Bone marrow (tissue), 2 donors: Measurements from ENCODE around the gene PLA2R1.

Source experiments
- DNase-seq, 2 donors: peaks; one replicate each; lab custom pipeline; 2025; lab: John Stamatoyannopoulos, UW

PLA2R1 gene

DNA sequence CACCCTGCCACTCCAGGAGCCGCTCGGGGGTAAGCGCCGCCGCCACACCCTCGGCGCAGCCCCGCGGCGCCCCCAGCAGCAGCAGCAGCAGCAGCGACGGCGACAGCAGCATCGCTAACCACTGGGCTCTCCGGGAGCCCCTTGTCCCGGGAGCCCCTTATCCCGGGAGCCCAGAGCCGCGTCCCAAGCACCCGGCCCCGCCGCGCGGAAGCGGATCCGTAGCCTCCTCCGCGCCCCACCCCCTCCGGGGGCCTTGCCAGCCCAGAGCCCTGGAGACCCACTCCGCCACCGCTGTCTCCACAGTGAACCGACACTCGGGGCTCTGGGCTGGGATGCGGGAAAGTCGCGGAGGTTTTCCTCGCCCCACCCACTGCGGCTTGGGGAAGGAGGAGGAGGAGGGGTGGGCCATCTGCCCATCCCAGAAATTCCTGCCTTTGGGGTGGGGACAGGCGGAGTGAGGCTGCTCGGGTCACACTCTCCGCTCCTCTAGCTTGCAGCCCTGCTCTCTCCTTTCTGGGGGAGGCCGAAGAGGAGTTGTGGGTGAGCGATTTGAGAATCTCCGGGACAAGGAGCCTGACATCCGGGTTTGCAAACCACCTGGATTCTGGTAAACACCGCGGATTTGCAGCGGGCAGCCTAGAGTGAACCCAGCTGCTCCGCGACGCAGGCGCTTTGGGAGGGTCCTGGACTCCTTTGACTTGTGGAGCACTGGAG lies at the start of gene PLA2R1:
Gene PLA2R1 (minus strand): TSS at position 324 of the 714 bp plus-strand sequence. CDS start 212 bp downstream, at position 112.
- DNase-seq: no peak

- DNase-seq: no peak
Measured at GRCh38 chr2:160110674-160111239, 48.3 kb upstream of the PLA2R1 start.

DNA sequence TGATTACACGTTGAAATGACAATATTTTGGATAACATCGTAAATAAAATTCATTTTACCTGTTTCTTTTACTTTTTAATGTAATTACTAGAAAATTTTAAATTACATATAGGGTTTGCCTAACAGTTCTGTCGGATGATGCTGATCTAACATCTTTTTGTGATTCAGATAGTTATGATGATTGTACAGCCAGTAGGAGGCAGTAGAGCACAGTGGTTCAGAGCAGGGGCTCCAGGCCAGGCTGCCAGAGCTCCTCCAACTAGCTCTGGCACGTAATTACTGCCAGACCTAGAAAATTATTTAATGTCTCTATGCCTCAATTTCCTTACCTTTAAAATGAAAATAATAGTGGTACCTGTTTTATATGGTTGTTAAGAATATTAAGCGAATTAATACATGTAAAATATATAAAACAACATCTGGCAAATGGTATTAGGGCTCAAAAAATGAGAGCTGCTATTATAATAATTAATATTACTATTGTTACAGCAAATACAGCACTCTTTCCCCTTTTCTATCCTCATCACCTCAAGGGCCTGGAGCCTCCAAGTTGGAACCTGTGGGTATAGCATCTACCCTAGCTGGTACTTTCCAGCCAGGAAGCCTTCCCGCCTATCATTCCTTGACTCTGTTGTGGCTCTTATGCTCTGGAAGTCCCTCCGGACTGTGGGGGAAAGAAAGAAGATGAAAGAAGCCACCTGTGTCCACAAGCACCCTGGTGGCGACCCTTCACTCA lies 47.7 kb upstream of the PLA2R1 start:
- peak in 1 of 2 donors; percentile 47 for DNase-seq

- no peak for DNase-seq
Measured at GRCh38 chr2:160109243-160109642, 46.8 kb upstream of the PLA2R1 start.

DNA sequence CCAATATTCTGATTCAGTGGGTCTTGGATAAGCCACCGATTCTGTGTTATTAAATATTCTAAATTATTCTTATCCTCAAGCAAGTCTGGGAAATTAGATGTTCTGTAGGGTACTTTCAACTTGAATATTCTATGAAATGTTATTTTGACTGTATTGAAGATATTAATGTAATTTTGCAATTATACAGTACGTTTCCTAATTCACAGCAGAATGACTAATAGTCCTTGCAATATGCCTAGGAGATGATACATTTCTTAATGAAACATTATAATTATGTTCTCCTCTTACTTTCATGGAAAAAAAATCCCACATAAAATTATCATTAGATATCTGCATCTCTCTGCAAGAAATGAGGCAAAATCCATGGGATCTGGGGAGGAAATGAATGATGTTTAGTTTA lies 46.2 kb upstream of the PLA2R1 start:
- DNase-seq: no peak

GRCh38 chr2:160105366-160105765 lies 43.0 kb upstream of the PLA2R1 start:
- DNase-seq: no peak

DNA sequence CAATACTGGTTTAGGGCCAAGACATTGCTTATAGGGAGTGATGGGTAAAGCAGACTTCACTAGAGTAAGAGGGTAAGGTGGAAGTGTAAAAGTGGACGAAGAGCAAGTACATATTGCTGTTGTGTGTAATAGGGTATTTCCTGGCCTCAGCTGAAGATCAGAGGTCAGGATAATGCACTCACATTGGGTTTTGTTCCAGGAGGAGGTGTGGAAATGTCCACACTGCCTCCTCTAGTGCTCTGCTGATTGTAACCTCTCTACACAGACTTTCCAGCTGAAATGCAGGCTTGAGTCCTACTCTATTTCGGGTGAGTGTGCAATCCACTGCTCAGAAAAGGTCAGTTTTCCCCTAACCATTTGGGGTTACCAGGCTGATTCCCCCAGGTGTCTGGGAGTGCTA lies 41.7 kb upstream of the PLA2R1 start:
- DNase-seq: no peak

GRCh38 chr2:160097326-160097725 lies 34.9 kb upstream of the PLA2R1 start:
- no peak for DNase-seq

DNA sequence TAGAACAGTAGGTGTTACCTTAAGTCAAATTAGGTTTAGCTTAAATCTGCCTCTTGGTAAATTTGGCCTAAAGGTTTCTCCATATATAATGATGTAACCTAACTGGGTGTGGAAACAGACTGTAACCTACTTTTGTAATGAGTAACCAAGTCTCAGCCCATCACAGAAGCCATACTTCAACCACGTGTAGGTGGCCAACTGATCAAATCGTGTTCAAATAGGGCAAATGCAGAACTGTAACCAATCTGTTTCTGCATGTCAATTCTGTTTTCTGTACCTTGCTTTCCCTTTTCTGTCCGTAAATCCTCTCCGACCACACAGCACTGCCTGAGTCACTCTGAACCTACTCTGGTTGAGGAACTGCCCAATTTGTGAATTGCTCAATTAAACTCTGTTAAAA lies 34.0 kb upstream of the PLA2R1 start:
- no peak for DNase-seq

- DNase-seq: no peak
Measured at GRCh38 chr2:160092445-160092844, 30.0 kb upstream of the PLA2R1 start.

- DNase-seq: no peak
Measured at GRCh38 chr2:160091381-160091780, 29.0 kb upstream of the PLA2R1 start.

GRCh38 chr2:160087854-160088745 lies 25.7 kb upstream of the PLA2R1 start:
- DNase-seq: no peak

DNA sequence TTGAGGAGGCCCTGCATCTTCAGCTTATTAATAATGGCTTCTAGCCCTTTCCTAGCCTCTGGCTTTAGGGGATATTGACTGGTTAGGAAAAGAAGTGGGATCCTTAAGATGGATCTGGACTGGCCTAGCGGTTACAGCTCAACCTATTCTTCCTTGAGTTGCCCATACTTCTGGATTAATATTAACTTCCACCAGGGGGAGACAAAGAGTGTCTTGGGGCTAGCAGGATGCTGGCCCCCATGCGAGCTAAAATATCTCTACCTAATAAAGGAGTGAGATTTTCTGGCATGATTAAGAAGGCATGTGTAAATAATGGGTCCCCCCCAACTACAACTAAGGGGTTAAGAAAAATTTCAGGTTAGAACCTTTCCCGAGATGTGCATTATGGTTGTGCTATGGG lies 23.2 kb upstream of the PLA2R1 start:
- DNase-seq: no peak

DNA sequence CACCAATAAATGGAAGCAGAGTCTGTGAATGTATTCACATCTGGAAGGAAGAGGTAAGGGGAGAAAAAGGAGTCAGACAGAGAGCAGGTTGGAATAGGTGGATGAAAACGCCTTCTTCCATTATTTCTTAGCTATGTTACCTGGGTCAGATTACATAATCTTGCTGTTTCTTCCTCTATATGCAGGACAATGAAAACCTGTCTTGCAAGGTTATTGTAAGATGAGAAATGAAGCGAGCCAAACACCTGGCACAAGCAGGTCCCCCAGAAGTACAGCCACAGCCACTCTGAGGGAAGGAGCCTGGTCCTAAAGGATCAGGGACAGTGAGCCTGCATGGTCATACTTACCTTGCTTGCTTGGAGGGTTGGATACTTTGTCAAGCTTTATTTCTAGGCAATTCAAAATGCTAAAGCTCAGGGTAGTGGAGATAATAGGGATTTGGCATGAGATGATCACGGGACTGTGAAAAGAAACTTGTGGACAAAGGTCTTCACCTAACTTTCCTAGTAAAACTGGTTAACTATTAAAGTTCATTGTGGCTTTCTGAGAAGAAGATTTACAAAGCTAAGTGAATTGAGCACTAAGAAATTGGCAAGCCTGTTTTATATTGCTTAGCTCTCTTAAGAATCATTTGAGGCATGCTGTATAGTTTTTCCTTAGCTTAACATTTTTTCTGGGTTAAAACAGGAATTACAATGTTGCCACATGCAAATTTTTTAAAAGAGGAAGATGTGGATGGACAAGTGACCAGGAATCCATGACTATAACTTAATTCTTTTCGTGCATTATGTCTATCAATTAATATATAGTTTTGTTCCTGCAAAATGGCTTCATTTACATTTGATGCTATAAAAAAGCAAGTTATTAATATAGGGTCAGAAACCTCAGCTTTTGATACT lies 15.7 kb upstream of the PLA2R1 start:
- DNase-seq: no peak

- DNase-seq: peak in 1 of 2 donors; percentile 36
Measured at GRCh38 chr2:160076914-160077313, 14.5 kb upstream of the PLA2R1 start.

DNA sequence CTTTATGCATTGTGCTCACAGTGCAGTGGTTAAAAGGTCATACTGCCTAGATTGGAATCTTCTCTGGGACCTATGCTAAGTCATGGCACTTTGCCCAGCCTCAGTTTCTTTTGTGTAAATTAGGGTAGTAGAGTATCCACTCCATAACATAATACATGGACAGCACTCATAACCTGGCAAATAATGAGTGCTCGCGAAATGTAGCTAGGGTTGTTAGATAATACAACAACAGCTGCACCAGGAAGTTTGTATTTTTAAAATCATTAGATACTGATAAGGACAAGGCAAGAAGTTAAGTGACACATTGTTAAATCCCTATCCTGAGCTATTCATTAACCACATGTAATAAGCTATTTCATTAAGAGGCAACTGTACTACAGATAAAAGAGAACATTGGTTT lies 13.8 kb upstream of the PLA2R1 start:
- no peak for DNase-seq

DNA sequence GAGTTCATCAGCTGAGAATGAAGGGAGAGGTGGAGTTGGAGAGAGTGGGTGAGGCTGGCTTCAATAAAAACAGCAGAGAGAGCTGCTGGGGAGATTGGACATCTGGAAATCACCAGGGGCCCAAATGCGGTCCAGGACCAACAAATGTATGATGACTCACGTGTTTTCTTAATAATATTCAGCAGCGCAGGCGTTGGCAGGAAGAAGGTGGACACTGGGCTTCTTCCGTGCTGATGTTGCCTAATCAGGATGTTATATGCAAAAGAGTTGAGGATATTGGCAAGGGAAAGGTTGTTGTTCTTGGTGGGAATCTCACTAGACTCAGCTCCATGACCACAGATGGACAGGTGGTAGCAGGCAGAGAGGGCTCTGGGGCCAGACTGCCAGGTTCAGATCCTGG lies 12.8 kb upstream of the PLA2R1 start:
- no peak for DNase-seq

- DNase-seq: no peak
Measured at GRCh38 chr2:160073284-160073888, 11.0 kb upstream of the PLA2R1 start.

- DNase-seq: no peak
Measured at GRCh38 chr2:160068906-160069305, 6.5 kb upstream of the PLA2R1 start.

DNA sequence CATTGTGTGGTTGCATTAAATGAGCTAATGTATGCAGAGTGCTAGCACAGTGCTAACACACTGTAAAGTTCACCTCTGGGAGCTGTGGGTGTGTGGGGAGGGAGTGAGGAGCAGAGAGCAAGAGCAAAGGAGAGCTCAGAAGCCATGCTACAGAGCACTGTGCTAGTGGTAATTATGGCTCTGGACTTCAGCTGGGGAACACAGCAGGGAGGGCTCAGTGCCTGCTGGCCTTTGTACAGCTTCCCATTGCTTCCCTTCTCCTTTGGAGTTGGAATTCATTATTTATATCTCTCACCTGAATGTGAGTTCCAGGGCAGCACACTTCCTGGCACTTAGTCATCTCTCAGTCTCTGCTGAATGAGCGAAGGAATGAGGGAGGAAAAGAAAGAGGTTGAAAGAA lies 2.5 kb upstream of the PLA2R1 start:
- DNase-seq: no peak
